BJ (cell line): ENCODE results near the gene TSGA10. TPM values are rescaled to one million over a fixed set of nuclear protein-coding genes. Genes with fewer than 3 reads are reported as not detected.
"Not testable (repeated sequence)": the region's sequence is repeated elsewhere in the genome, so short reads cannot be mapped to it uniquely, and the experiment has no call there.

Source experiments
- CTCF ChIA-PET: fragments of 350-600 bp; formaldehyde crosslinking; extraction: SDS; loops from one replicate; lab custom pipeline; 2021; ENCODE audit warnings: antibody characterized with exemption, inconsistent platforms; lab: Yijun Ruan, JAX
- POLR2A ChIA-PET: fragments of 300-600 bp; sonication (Branson Sonifier 250); formaldehyde crosslinking; extraction: SDS; loops from one replicate; lab custom pipeline; 2021; ENCODE audit warnings: antibody characterized with exemption; lab: Charles Lee
- DNase-seq: peaks from one replicate; pipeline ENCODE4 v3.0.0-alpha.2; 2011; ENCODE audit warnings: low read depth
- H3K27me3 ChIP-seq: 2 replicates; pipeline ENCODE4 v1.6.0; 2011; ENCODE audit warnings: low read length; ENCODE audit not compliant: control insufficient read depth, insufficient read depth
- H3K36me3 ChIP-seq: 2 replicates; pipeline ENCODE4 v1.5.1; 2011; ENCODE audit warnings: low read length; ENCODE audit not compliant: control insufficient read depth, insufficient read depth
- H3K4me3 ChIP-seq: 2 replicates; pipeline ENCODE4 v1.5.1; 2011; ENCODE audit warnings: low read depth, mild to moderate bottlenecking, control low read depth, low read length
- polyA plus RNA-seq: library from polyadenylated mRNA; depleted of rRNA; stranded (reverse); fragments of >200 nt; gene quantifications from 2 replicates; pipeline ENCODE4 v1.2.3, GENCODE V29; 2011
- TF ChIP-seq, protein P1 (sequence below): IDR thresholded peaks from 2 replicates; pipeline ENCODE4 v1.5.1; 2011; ENCODE audit warnings: low read depth, mild to moderate bottlenecking, control low read depth, inconsistent platforms, low read length, moderate library complexity; ENCODE audit not compliant: insufficient read depth

TSGA10 gene
- polyA plus RNA-seq, 1 experiment = 0.42 TPM

GRCh38 chr2:99139003-99139402 lies 15.7 kb downstream of the TSGA10 start:
- Histone ChIP-seq H3K27me3 (no peaks in the 10 kb centered on the region), H3K4me3 (no peak overlapping the region), H3K36me3 (no peaks in the 10 kb centered on the region)
- TF ChIP-seq, protein P1, sequence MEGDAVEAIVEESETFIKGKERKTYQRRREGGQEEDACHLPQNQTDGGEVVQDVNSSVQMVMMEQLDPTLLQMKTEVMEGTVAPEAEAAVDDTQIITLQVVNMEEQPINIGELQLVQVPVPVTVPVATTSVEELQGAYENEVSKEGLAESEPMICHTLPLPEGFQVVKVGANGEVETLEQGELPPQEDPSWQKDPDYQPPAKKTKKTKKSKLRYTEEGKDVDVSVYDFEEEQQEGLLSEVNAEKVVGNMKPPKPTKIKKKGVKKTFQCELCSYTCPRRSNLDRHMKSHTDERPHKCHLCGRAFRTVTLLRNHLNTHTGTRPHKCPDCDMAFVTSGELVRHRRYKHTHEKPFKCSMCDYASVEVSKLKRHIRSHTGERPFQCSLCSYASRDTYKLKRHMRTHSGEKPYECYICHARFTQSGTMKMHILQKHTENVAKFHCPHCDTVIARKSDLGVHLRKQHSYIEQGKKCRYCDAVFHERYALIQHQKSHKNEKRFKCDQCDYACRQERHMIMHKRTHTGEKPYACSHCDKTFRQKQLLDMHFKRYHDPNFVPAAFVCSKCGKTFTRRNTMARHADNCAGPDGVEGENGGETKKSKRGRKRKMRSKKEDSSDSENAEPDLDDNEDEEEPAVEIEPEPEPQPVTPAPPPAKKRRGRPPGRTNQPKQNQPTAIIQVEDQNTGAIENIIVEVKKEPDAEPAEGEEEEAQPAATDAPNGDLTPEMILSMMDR = no peak
- DNase-seq = no peak
- CTCF ChIA-PET = interaction anchor here (0.7 kb wide), 1 partner anchor 98 kb away, joined by 5 read pairs; no protein-coding TSS in a partner anchor
- POLR2A ChIA-PET = no interaction called here

DNA sequence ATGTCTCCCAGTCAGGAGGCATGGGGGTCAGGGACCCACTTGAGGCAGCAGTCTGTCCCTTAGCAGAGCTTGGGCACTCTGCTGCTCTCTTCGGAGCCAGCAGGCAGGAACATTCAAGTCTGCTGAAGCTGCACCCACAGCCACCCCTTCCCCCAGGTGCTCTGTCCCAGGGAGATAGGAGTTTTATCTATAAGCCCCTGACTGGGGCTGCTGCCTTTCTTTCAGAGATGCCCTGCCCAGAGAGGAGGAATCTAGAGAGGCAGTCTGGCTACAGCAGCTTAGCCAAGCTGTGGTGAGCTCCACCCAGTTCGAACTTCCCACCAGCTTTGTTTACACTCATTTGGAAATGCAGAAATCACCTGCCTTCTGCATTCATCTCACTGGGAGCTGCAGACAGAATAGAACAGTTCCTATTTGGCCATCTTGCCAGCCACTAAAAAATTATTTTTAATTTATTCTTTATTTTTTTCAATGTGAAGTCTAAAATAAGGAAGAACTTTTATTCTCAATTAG lies 19.6 kb downstream of the TSGA10 start:
- H3K36me3 ChIP-seq, H3K27me3 ChIP-seq, CTCF ChIA-PET, H3K4me3 ChIP-seq, DNase-seq, POLR2A ChIA-PET: not testable (repeated sequence)

GRCh38 chr2:99127981-99128380 lies 26.8 kb downstream of the TSGA10 start:
- TF ChIP-seq, protein P1 = no peak
- ChIA-PET POLR2A (no interaction called here), CTCF (no interaction called here)
- H3K4me3 ChIP-seq = no peak overlapping the region
- H3K27me3 ChIP-seq = no peaks in the 10 kb centered on the region
- DNase-seq = no peak
- H3K36me3 ChIP-seq = no peaks in the 10 kb centered on the region

DNA sequence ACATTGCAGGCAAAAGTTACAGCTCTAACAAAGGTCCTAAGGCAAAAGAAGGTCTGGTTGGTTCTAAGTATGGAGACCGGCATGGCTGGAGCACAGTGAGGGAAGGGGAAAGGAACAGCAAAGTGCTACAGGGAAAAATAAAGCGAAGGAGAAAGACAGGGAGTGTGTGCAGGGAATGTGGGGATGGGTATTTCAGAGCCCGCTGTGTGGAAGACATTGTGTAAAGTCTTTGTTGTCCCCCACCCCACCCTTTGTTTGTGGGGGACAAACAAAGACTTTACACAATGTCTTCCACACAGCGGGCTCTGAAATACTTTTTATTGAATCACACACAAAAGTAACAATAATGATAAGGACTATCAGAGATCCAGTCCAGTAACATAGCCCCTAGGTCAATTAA lies 42.1 kb downstream of the TSGA10 start:
- ChIA-PET POLR2A (no interaction called here), CTCF (no interaction called here)
- no peak for DNase-seq
- Histone ChIP-seq H3K27me3 (0 out of 2 replicates have a peak, but pooled peaks cover 2% of the 10 kb centered on the region), H3K36me3 (no peaks in the 10 kb centered on the region), H3K4me3 (no peak overlapping the region)
- TF ChIP-seq, protein P1 = no peak

GRCh38 chr2:99111945-99112344 lies 42.8 kb downstream of the TSGA10 start:
- CTCF ChIA-PET = no interaction called here
- no peak for DNase-seq
- POLR2A ChIA-PET = no interaction called here
- Histone ChIP-seq H3K27me3 (0 out of 2 replicates have a peak, but pooled peaks cover 2% of the 10 kb centered on the region), H3K36me3 (no peaks in the 10 kb centered on the region), H3K4me3 (no peak overlapping the region)
- TF ChIP-seq, protein P1 = no peak

- DNase-seq = no peak
- TF ChIP-seq, protein P1 = no peak
- H3K36me3 ChIP-seq = no peaks in the 10 kb centered on the region
- ChIA-PET POLR2A (no interaction called here), CTCF (no interaction called here)
- no peak overlapping the region for H3K4me3 ChIP-seq
- H3K27me3 ChIP-seq = 0 out of 2 replicates have a peak, but pooled peaks cover 2% of the 10 kb centered on the region
These were observed 43.5 kb downstream of the TSGA10 start for GRCh38 chr2:99111236-99111635.
